Activated B cell treated with CpG ODN at 0.5 μM for 24 hours (primary cell): ENCODE measurements around the gene HSPA9. TPM values are rescaled to one million over a fixed set of nuclear protein-coding genes. Genes with fewer than 3 reads are reported as not detected.

Source experiments
- ATAC-seq: fragments of 200-7000 bp; cut with Tn5 transposase; one replicate; pipeline ENCODE4 v1.10.0; 2021; ENCODE audit warnings: low read depth, mild to moderate bottlenecking, moderate library complexity
- CTCF ChIA-PET: fragments of 350-600 bp; sonication (Branson Sonifier 250); formaldehyde crosslinking; loops from one replicate; lab custom pipeline; 2021; ENCODE audit warnings: antibody characterized with exemption; lab: Charles Lee
- POLR2A ChIA-PET: fragments of 350-600 bp; sonication (Branson Sonifier 250); formaldehyde crosslinking; loops from one replicate; lab custom pipeline; 2021; ENCODE audit warnings: antibody characterized with exemption; lab: Charles Lee
- DNase-seq: peaks from one replicate; pipeline ENCODE4 v3.0.0; 2022
- H3K27ac Mint-ChIP-seq: one replicate; pipeline ENCODE4 v1.8.0; 2020; ENCODE audit warnings: mixed read lengths
- H3K27me3 Mint-ChIP-seq: one replicate; pipeline ENCODE4 v1.8.0; 2021; ENCODE audit warnings: mixed read lengths
- H3K36me3 Mint-ChIP-seq: one replicate; pipeline ENCODE4 v1.8.0; 2021; ENCODE audit warnings: low read depth, mixed read lengths
- H3K4me1 Mint-ChIP-seq: one replicate; pipeline ENCODE4 v1.8.0; 2021; ENCODE audit warnings: mixed read lengths
- H3K4me3 Mint-ChIP-seq: one replicate; pipeline ENCODE4 v1.8.0; 2020; ENCODE audit warnings: mild to moderate bottlenecking, mixed read lengths
- H3K9me3 Mint-ChIP-seq: one replicate; pipeline ENCODE4 v1.8.0; 2020; ENCODE audit warnings: mixed read lengths
- intact Hi-C: fragments of 100-400 bp; cut with micrococcal nuclease; formaldehyde crosslinking; loops from one replicate; pipeline ENCODE4 v1.15.1; 2024
- total RNA-seq: library from RNA; stranded (reverse); gene quantifications from 2 replicates; pipeline ENCODE4 v1.2.3, GENCODE V29; 2022
- TF ChIP-seq, protein P1 (sequence below): fragments of 200-600 bp; IDR thresholded peaks from one replicate; pipeline ENCODE4 v1.8.0; 2022; ENCODE audit warnings: antibody characterized with exemption, mild to moderate bottlenecking

Gene HSPA9
- total RNA-seq, 1 donor from 2014 or later, result 224 TPM

DNA sequence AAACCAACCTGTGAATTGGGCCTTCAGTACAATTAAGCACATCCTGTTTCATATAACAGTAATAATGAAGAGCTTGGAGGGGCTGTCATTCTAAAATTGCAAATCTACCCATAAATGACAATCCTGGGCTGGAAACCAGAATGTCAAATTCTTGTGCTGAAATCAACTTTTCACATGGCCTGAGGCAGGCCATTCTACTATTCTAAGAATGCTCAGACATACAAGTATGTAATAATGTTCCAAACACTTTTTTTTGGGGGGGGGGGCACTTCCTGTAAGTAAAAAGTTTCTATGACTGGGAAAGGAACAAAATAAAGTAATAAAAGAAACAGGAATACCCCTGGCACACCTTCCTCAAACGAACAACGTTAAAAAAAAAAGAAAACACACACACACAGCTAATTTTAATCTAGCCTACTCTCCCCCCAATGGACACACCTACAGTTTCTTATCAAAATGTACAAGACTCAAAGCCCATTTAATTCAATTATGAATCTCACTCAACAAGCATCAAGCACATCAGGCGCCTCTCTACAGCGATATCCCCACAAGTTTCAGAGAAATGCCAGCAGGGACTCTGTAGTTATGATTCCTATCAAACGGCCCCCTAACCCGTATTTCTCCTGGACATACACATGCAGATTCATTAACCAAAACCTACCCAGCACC is 33.6 kb downstream of the HSPA9 start:
- CTCF ChIA-PET, result no interaction called here
- no peak for ATAC-seq
- Mint-ChIP-seq H3K9me3 (no peaks in the 10 kb centered on the region), H3K4me3 (peak overlapping the region; percentile 100), H3K36me3 (peaks cover 44% of the 10 kb centered on the region), H3K27me3 (no peaks in the 10 kb centered on the region), H3K4me1 (peaks cover 67% of the 10 kb centered on the region), H3K27ac (peak overlapping the region; percentile 99)
- intact Hi-C loops, result loop anchor here (1.0 to 2.0 kb wide), 4 partner anchors 7 to 1859 kb away; partner anchors contain the start of gene ANKHD1
- DNase-seq, result no peak
- POLR2A ChIA-PET, result interaction anchor here (0.6 to 2.3 kb wide), 4 partner anchors 9 to 188 kb away, joined by 3 to 13 read pairs (median 6); partner anchors contain the start of gene KDM3B
- TF ChIP-seq, protein P1, sequence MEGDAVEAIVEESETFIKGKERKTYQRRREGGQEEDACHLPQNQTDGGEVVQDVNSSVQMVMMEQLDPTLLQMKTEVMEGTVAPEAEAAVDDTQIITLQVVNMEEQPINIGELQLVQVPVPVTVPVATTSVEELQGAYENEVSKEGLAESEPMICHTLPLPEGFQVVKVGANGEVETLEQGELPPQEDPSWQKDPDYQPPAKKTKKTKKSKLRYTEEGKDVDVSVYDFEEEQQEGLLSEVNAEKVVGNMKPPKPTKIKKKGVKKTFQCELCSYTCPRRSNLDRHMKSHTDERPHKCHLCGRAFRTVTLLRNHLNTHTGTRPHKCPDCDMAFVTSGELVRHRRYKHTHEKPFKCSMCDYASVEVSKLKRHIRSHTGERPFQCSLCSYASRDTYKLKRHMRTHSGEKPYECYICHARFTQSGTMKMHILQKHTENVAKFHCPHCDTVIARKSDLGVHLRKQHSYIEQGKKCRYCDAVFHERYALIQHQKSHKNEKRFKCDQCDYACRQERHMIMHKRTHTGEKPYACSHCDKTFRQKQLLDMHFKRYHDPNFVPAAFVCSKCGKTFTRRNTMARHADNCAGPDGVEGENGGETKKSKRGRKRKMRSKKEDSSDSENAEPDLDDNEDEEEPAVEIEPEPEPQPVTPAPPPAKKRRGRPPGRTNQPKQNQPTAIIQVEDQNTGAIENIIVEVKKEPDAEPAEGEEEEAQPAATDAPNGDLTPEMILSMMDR, result no peak

DNA sequence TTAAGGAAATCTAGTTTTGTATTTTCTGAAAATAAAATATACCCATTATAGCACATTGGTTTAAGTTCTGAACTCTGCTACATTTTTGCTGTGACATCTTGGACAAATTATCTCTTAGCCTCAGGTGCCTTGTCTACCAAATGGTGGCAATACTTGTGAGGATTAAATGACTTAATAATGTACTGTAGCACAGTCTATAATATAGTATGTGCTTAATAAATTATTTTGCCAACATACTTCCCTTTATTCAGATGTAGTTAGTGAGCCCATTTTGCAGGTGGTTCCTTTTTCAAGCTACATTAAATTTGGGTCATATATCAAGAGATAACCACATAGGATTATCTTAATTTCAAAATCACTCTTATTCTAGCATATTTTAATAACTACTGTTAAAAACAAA is 35.4 kb downstream of the HSPA9 start:
- H3K27me3 Mint-ChIP-seq, result no peaks in the 10 kb centered on the region
- CTCF ChIA-PET, result no interaction called here
- no peak for DNase-seq
- H3K27ac Mint-ChIP-seq, result no peak overlapping the region
- no peak for ATAC-seq
- intact Hi-C loops, result no loop called here
- peaks cover 62% of the 10 kb centered on the region for H3K4me1 Mint-ChIP-seq
- H3K36me3 Mint-ChIP-seq, result peaks cover 53% of the 10 kb centered on the region
- TF ChIP-seq, protein P1, result no peak
- H3K9me3 Mint-ChIP-seq, result no peaks in the 10 kb centered on the region
- POLR2A ChIA-PET, result no interaction called here
- peak overlapping the region; percentile 25 for H3K4me3 Mint-ChIP-seq

DNA sequence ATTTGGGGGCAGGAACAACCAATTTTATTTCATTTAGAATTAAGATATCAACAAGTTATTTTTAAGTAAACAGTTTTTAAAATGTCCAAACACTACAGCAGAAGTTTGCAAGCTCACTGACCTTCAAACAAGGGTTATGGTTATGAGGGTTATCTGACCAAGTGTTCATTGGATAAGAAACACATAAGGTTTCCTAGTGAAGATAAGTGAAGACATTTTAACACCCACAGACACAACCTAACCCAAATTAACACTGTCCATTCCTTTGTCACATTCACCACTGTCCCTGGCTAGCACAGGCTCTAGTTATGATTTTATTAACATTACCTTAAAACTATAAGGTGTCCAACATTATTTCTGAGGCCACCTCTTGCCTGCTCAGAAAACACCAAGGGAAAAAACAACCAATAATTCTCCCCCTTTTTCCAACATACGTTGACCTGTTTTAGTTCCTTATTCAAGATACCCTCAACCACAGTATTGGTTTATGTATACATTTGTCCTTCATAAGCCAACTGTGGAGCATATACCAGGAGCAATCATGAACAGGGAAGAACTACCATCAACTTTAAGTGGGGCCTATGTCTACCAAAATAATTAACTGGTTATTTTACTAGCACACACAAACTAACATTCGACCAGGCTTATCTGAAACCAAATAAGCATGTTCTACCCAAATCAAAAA is 36.1 kb downstream of the HSPA9 start:
- Mint-ChIP-seq H3K36me3 (peaks cover 60% of the 10 kb centered on the region), H3K27ac (no peak overlapping the region), H3K27me3 (no peaks in the 10 kb centered on the region), H3K4me3 (no peak overlapping the region), H3K4me1 (peaks cover 59% of the 10 kb centered on the region), H3K9me3 (no peaks in the 10 kb centered on the region)
- intact Hi-C loops, result no loop called here
- CTCF ChIA-PET, result interaction anchor here (1.8 kb wide), 1 partner anchor 9 kb away, joined by 6 read pairs; no protein-coding TSS in a partner anchor
- POLR2A ChIA-PET, result no interaction called here
- DNase-seq (no peak), ATAC-seq (no peak)
- TF ChIP-seq, protein P1, result no peak

DNA sequence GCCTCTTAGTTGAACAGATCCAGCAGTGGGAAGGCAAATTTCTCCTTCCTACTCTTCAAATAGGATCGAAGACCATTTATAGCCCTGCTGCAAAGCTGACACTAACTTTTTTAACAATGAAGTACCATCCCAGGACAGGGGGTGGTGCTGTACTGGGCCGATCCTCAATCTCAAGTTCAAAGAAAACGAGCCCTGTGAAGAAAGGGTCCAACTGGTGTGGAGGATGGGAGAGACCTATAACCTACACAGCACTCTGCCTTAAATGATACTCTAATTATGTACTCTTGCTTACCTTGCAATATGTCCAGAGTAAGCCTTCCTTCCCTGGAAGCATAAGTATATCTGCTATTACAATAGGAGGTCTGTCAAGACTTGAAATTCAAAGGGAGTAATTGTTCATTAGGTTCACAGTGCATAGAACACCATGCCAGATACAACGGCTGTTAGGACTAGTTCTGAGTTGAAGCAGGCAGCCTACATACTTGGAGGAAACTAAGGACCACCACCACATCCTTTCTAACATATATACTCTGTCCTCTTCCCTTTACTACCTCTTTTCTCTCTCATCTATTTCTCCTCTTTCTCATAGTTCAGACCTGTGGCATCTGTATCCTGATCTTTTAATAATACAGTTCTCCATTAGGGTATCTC is 38.4 kb downstream of the HSPA9 start:
- CTCF ChIA-PET, result interaction anchor here (1.8 kb wide), 1 partner anchor 12 kb away, joined by 6 read pairs; no protein-coding TSS in a partner anchor
- TF ChIP-seq, protein P1, result no peak
- Mint-ChIP-seq H3K36me3 (peaks cover 60% of the 10 kb centered on the region), H3K9me3 (no peaks in the 10 kb centered on the region), H3K27me3 (no peaks in the 10 kb centered on the region), H3K4me1 (peaks cover 57% of the 10 kb centered on the region), H3K27ac (no peak overlapping the region), H3K4me3 (no peak overlapping the region)
- intact Hi-C loops, result no loop called here
- POLR2A ChIA-PET, result no interaction called here
- ATAC-seq (no peak), DNase-seq (no peak)

DNA sequence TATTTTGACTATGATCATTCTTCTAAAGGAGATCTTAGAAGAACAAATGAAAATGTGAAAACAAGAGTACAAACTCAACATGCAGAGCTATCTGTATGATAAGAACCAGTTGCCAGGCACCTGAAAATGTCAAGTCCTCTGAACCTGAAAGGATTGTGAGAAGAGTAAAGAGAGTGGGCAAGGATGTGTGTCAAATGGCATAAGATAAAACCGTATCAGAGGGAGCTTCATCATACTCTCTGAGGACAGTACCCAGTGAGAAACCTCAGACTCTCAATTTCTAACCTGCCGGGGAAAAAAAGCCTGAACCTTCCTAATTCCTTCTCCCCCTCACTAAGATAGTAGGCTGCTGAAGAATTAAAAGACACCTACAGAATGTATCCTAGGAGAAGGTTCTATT is 39.0 kb downstream of the HSPA9 start:
- intact Hi-C loops, result no loop called here
- TF ChIP-seq, protein P1, result no peak
- no peak for ATAC-seq
- CTCF ChIA-PET, result no interaction called here
- POLR2A ChIA-PET, result interaction anchor here (0.8 kb wide), 1 partner anchor 39 kb away, joined by 3 read pairs; the partner anchor contains the start of gene HSPA9
- peaks cover 61% of the 10 kb centered on the region for H3K36me3 Mint-ChIP-seq
- peaks cover 55% of the 10 kb centered on the region for H3K4me1 Mint-ChIP-seq
- H3K9me3 Mint-ChIP-seq, result no peaks in the 10 kb centered on the region
- H3K27ac Mint-ChIP-seq, result no peak overlapping the region
- no peak for DNase-seq
- no peak overlapping the region for H3K4me3 Mint-ChIP-seq
- no peaks in the 10 kb centered on the region for H3K27me3 Mint-ChIP-seq
